Muscle of arm (tissue), 14 donors: ENCODE results near the gene DCAF17. TPM values are rescaled to one million over a fixed set of nuclear protein-coding genes. Genes with fewer than 3 reads are reported as not detected.

Experiments
- DNase-seq: peaks from one replicate; pipeline ENCODE4 v3.0.0-alpha.2; 2013
- long read RNA-seq, 11 donors: transcript quantifications; one replicate each; lab custom pipeline, GENCODE V29; 2026
- polyA plus RNA-seq, 12 donors: library from polyadenylated mRNA; unstranded; fragments of 120-200 nt; gene quantifications; one replicate each; pipeline ENCODE4 v1.2.1, GENCODE V29; 2013; ENCODE audit not compliant: insufficient read length in 12 of 12

The DCAF17 gene
- polyA plus RNA-seq, result 10 to 100 TPM in 11 of 12 donors, not detected in 1; 11.5 to 29.4 (median 17.7) TPM
- long read RNA-seq, donor 1, result 0 reads
- long read RNA-seq, donor 2, full-length matches to known transcripts, result 3 of 15 reads
- long read RNA-seq, donor 2, partial matches to known transcripts, result 12 of 15 reads
- long read RNA-seq, donor 2, other reads (novel, unspliced or antisense), result 0 of 15 reads
- long read RNA-seq, donor 3, partial matches to known transcripts, result 0 of 3 reads
- long read RNA-seq, donor 3, other reads (novel, unspliced or antisense), result 0 of 3 reads
- long read RNA-seq, donor 4, partial matches to known transcripts, result 0 of 1 reads
- long read RNA-seq, donor 4, other reads (novel, unspliced or antisense), result 0 of 1 reads
- long read RNA-seq, donor 5, full-length matches to known transcripts, result 5 of 5 reads
- long read RNA-seq, donor 5, partial matches to known transcripts, result 0 of 5 reads
- long read RNA-seq, donor 5, other reads (novel, unspliced or antisense), result 0 of 5 reads
- long read RNA-seq, donor 6, partial matches to known transcripts, result 0 of 2 reads
- long read RNA-seq, donor 6, other reads (novel, unspliced or antisense), result 0 of 2 reads
- long read RNA-seq, donor 7, partial matches to known transcripts, result 0 of 1 reads
- long read RNA-seq, donor 7, other reads (novel, unspliced or antisense), result 0 of 1 reads
- long read RNA-seq, donor 8, partial matches to known transcripts, result 0 of 2 reads
- long read RNA-seq, donor 8, other reads (novel, unspliced or antisense), result 0 of 2 reads
- long read RNA-seq, donor 9, partial matches to known transcripts, result 1,195 of 1,195 reads
- long read RNA-seq, donor 9, other reads (novel, unspliced or antisense), result 0 of 1,195 reads
- long read RNA-seq, donor 10, partial matches to known transcripts, result 0 of 1 reads
- long read RNA-seq, donor 10, other reads (novel, unspliced or antisense), result 0 of 1 reads
- long read RNA-seq, donor 11, partial matches to known transcripts, result 1,890 of 1,892 reads
- long read RNA-seq, donor 11, other reads (novel, unspliced or antisense), result 0 of 1,892 reads

GRCh38 chr2:171434013-171434989, at the start of gene DCAF17:
DCAF17 (plus strand) TSS chr2:171434226; CDS start chr2:171434578, 352 bp downstream.
- peak; percentile 94 for DNase-seq

- DNase-seq, result no peak
Observed at GRCh38 chr2:171386627-171387026, 47.4 kb upstream of the DCAF17 start.

- DNase-seq, result no peak
Observed at GRCh38 chr2:171387052-171387451, 47.0 kb upstream of the DCAF17 start.

GRCh38 chr2:171389325-171389724, 44.7 kb upstream of the DCAF17 start:
- no peak for DNase-seq

- DNase-seq, result no peak
Observed at GRCh38 chr2:171389780-171390179, 44.2 kb upstream of the DCAF17 start.

GRCh38 chr2:171390941-171391516, 43.0 kb upstream of the DCAF17 start:
- DNase-seq, result no peak

GRCh38 chr2:171391532-171391931, 42.5 kb upstream of the DCAF17 start:
- DNase-seq, result no peak

- no peak for DNase-seq
Observed at GRCh38 chr2:171393487-171393886, 40.5 kb upstream of the DCAF17 start.

- DNase-seq, result no peak
Observed at GRCh38 chr2:171394164-171394740, 39.8 kb upstream of the DCAF17 start.

- DNase-seq, result no peak
Observed at GRCh38 chr2:171399292-171399691, 34.7 kb upstream of the DCAF17 start.

- no peak for DNase-seq
Observed at GRCh38 chr2:171400395-171400794, 33.6 kb upstream of the DCAF17 start.

GRCh38 chr2:171401947-171402346, 32.1 kb upstream of the DCAF17 start:
- no peak for DNase-seq

- DNase-seq, result no peak
Observed at GRCh38 chr2:171402906-171403580, 31.0 kb upstream of the DCAF17 start.

GRCh38 chr2:171404261-171404660, 29.8 kb upstream of the DCAF17 start:
- no peak for DNase-seq

- no peak for DNase-seq
Observed at GRCh38 chr2:171404719-171405118, 29.3 kb upstream of the DCAF17 start.

GRCh38 chr2:171405546-171405945, 28.5 kb upstream of the DCAF17 start:
- DNase-seq, result no peak

- DNase-seq, result no peak
Observed at GRCh38 chr2:171406044-171406443, 28.0 kb upstream of the DCAF17 start.

GRCh38 chr2:171407030-171407675, 26.9 kb upstream of the DCAF17 start:
- DNase-seq, result no peak

- DNase-seq, result no peak
Observed at GRCh38 chr2:171407676-171408044, 26.4 kb upstream of the DCAF17 start.
